D721Med (cell line): ENCODE measurements around the gene GDF2.
A peak's percentile ranks its signal among the peaks of the same experiment; 100 is the strongest.

Experiments used
- DNase-seq: peaks from one replicate; pipeline ENCODE4 v3.0.0; 2011; ENCODE audit warnings: low spot score; ENCODE audit not compliant: insufficient read length
- FAIRE-seq: peaks from 2 replicates; lab custom pipeline; 2011; peaks lifted over from hg19 to GRCh38; lab: Jason Lieb, UNC
- CTCF ChIP-seq: IDR thresholded peaks from 2 replicates; pipeline ENCODE4 v1.5.1; 2012; ENCODE audit warnings: mild to moderate bottlenecking, control low read depth; ENCODE audit not compliant: insufficient read depth; ENCODE audit errors: missing control alignments

GDF2 gene

GRCh38 chr10:47306387-47307210 lies 15.7 kb upstream of the GDF2 start:
- FAIRE-seq, result no peak
- TF ChIP-seq CTCF, result no peak
- DNase-seq, result no peak

GRCh38 chr10:47307381-47307780 lies 14.9 kb upstream of the GDF2 start:
- FAIRE-seq (no peak), DNase-seq (no peak)
- no peak for TF ChIP-seq CTCF

- no peak for FAIRE-seq
- no peak for DNase-seq
- no peak for TF ChIP-seq CTCF
Observed at GRCh38 chr10:47308775-47309174, 13.5 kb upstream of the GDF2 start.

GRCh38 chr10:47309408-47310089 lies 12.7 kb upstream of the GDF2 start:
- DNase-seq (no peak), FAIRE-seq (no peak)
- TF ChIP-seq CTCF, result peak; percentile 46

GRCh38 chr10:47310090-47310505 lies 12.2 kb upstream of the GDF2 start:
- DNase-seq, result no peak
- TF ChIP-seq CTCF, result no peak
- no peak for FAIRE-seq

- no peak for TF ChIP-seq CTCF
- DNase-seq, result no peak
- FAIRE-seq, result no peak
Observed at GRCh38 chr10:47311193-47311931, 10.9 kb upstream of the GDF2 start.
